ENCODE data around the gene RFC3. TPM values are rescaled to one million over a fixed set of nuclear protein-coding genes. Genes with fewer than 3 reads are reported as not detected.

Gene RFC3
- total RNA-seq, 1 experiment from 2014 or later: 59.2 TPM

DNA sequence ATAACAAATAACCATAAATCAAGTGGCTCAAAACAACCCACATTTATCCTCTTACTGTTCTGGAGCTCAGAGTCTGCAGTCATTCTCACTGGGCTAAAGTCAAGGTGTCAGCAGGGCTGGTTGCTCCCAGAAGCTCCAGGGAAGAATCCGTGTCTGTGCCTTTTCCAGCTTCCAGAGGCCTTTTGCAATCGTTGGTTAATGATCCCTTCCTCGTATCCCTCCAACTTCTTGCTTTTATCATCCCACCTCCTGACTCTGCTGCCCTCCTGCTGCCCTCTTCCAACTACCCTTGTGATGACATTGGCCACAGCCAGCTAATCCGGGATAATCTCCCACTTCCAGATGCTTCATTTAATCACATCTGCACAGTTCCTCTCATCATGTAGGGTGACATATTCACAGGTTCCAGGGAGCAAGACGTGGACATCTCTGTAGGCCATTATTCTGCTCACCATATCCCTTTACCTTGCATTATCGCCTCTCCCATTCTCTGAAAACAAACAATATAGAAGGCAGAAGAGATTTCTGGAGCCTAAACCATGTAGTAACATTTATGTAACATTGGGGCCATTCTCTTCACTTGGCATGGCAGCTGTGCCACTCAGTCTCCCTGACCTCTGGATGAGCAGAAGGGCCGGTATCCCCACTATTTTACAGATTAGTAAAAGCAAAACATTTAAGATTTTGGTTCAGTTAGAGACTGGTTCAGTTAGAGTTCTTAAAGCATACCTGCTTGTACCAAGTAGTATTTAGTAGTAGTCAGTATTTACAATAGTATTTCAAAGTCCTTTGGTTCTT lies 53.5 kb downstream of the RFC3 start:
- H4K91ac ChIP-seq (ENCODE audit: insufficient read length, low read depth, low read length): no peak overlapping the region
- no peak overlapping the region for H3K18ac ChIP-seq (ENCODE audit: insufficient read length, low read depth, low read length)
- no peaks in the 10 kb centered on the region for H3K9me3 Mint-ChIP-seq
- H3K36me3 Mint-ChIP-seq (ENCODE audit: insufficient read depth in 1 of 3, low read depth in 3 of 3): peaks cover 0 to 8% (median 7%) of the 10 kb centered on the region in 3 experiments; a peak in 5 of 7 replicates
- peaks cover 0 to 3% of the 10 kb centered on the region in 2 experiments; a peak in 1 of 4 replicates for H3K4me1 Mint-ChIP-seq
- no CpG with 5 or more reads among the region's 7 CpGs for WGBS (ENCODE audit: extremely low coverage, insufficient read length, low lambda C conversion rate)
- no peak overlapping the region; a peak in 1 of 7 replicates for H3K27ac Mint-ChIP-seq
- H3K4me1 ChIP-seq (ENCODE audit: insufficient read depth, low read length): no peaks in the 10 kb centered on the region
- H2BK20ac ChIP-seq (ENCODE audit: low read depth, low read length, poor library complexity, severe bottlenecking): no peak overlapping the region
- no peak overlapping the region for H2AFZ ChIP-seq (ENCODE audit: low read length)
- no peak overlapping the region for H3K56ac ChIP-seq (ENCODE audit: insufficient read length, low read depth, low read length)
- no peaks in the 10 kb centered on the region for H3K79me1 ChIP-seq (ENCODE audit: insufficient read depth, low read depth, low read length, poor library complexity, severe bottlenecking)
- H3K4me3 Mint-ChIP-seq: no peak overlapping the region
- H2BK15ac ChIP-seq (ENCODE audit: low read depth, low read length): no peak overlapping the region
- TF ChIP-seq CTCF (conservative IDR thresholded peaks at IDR 0.05): no peak
- no peak overlapping the region for H2BK5ac ChIP-seq (ENCODE audit: insufficient read length, low read length)
- H4K5ac ChIP-seq (ENCODE audit: insufficient read length, low read depth, low read length): no peak overlapping the region
- no peak overlapping the region for H3K27ac ChIP-seq (ENCODE audit: insufficient read length, low read depth, low read length)
- no peak overlapping the region for H3K4me2 ChIP-seq (ENCODE audit: insufficient read depth, insufficient read length, low read length)
- no peak overlapping the region for H2AK5ac ChIP-seq (ENCODE audit: insufficient read length, low read length)
- H2BK120ac ChIP-seq (ENCODE audit: low read depth, low read length, poor library complexity, severe bottlenecking): no peak overlapping the region
- no peak overlapping the region for H3T11ph ChIP-seq (ENCODE audit: low read length)
- no peak overlapping the region for H3K23ac ChIP-seq (ENCODE audit: insufficient read length, low read depth, low read length)
- no peaks in the 10 kb centered on the region for H3K79me2 ChIP-seq (ENCODE audit: insufficient read depth, low read length)
- no peak for DNase-seq
- no peak overlapping the region for H3K4ac ChIP-seq (ENCODE audit: low read depth, low read length)
- H4K8ac ChIP-seq (replicated peaks; ENCODE audit: insufficient read length, low read depth, low read length): no peak overlapping the region
- no peaks in the 10 kb centered on the region for H3K23me2 ChIP-seq (ENCODE audit: insufficient read length, low read depth, low read length, poor library complexity, severe bottlenecking)
- H2BK12ac ChIP-seq (ENCODE audit: insufficient read length, low read depth, low read length): no peak overlapping the region
- H3K9me3 ChIP-seq (ENCODE audit: control insufficient read depth, low read depth, low read length): no peaks in the 10 kb centered on the region
- no peaks in the 10 kb centered on the region for H3K27me3 Mint-ChIP-seq (ENCODE audit: low read depth)
- no peaks in the 10 kb centered on the region for H3K27me3 ChIP-seq (ENCODE audit: insufficient read depth, low read length)
- no peak overlapping the region for H3K9ac ChIP-seq (ENCODE audit: extremely low read depth, insufficient read length, low read length)
- H4K20me1 ChIP-seq (ENCODE audit: control insufficient read depth, insufficient read depth, insufficient read length): no peaks in the 10 kb centered on the region
- no peak overlapping the region for H3K14ac ChIP-seq (ENCODE audit: insufficient read depth, low read length)

All from H9 (cell line).